Measurements from ENCODE around the gene DHX30. TPM values are rescaled to one million over a fixed set of nuclear protein-coding genes. Genes with fewer than 3 reads are reported as not detected.

DHX30 gene
- total RNA-seq, 2 donors from 2014 or later = 33.8 to 72.8 TPM

GRCh38 chr3:47799733-47800132 lies 3.2 kb upstream of the DHX30 start:
- no peak for TF ChIP-seq CTCF (IDR thresholded peaks at IDR 0.05)
- Histone ChIP-seq H3K4me1 (peaks cover 5% of the 10 kb centered on the region), H3K4me3 (no peak overlapping the region), H3K9me3 (no peaks in the 10 kb centered on the region), H3K27ac (no peak overlapping the region), H3K36me3 (no peaks in the 10 kb centered on the region), H3K9ac (ENCODE audit: low read depth in 2 of 2, low read length in 2 of 2) (no peak overlapping the region), H3K27me3 (no peaks in the 10 kb centered on the region)
- intact Hi-C loops (cut with DNase I) = no loop called here
- no peak for DNase-seq

GRCh38 chr3:47803480-47804025 lies 615 bp downstream of the DHX30 start:
- Histone ChIP-seq H3K36me3 (no peaks in the 10 kb centered on the region), H3K9ac (ENCODE audit: low read depth in 2 of 2, low read length in 2 of 2) (peak overlapping the region; percentile 72 to 78), H3K4me3 (peak overlapping the region; percentile 94), H3K27ac (peak overlapping the region; percentile 98), H3K9me3 (no peaks in the 10 kb centered on the region), H3K4me1 (peaks cover 5% of the 10 kb centered on the region), H3K27me3 (no peaks in the 10 kb centered on the region)
- intact Hi-C loops (cut with DNase I) = no loop called here
- DNase-seq = no peak
- TF ChIP-seq CTCF (IDR thresholded peaks at IDR 0.05) = no peak

- DNase-seq = no peak
- intact Hi-C loops (cut with DNase I) = no loop called here
- Histone ChIP-seq H3K4me1 (peaks cover 5% of the 10 kb centered on the region), H3K4me3 (no peak overlapping the region), H3K9me3 (no peaks in the 10 kb centered on the region), H3K27ac (no peak overlapping the region), H3K27me3 (no peaks in the 10 kb centered on the region), H3K36me3 (peaks cover 2% of the 10 kb centered on the region), H3K9ac (ENCODE audit: low read depth in 2 of 2, low read length in 2 of 2) (no peak overlapping the region)
- TF ChIP-seq CTCF (IDR thresholded peaks at IDR 0.05) = no peak
These were observed 1.6 kb downstream of the DHX30 start for GRCh38 chr3:47804577-47804976.

- Histone ChIP-seq H3K9me3 (no peaks in the 10 kb centered on the region), H3K27ac (no peak overlapping the region), H3K4me1 (no peaks in the 10 kb centered on the region), H3K9ac (ENCODE audit: low read depth in 2 of 2, low read length in 2 of 2) (no peak overlapping the region), H3K36me3 (peaks cover 8% of the 10 kb centered on the region), H3K27me3 (no peaks in the 10 kb centered on the region), H3K4me3 (no peak overlapping the region)
- TF ChIP-seq CTCF (IDR thresholded peaks at IDR 0.05) = no peak
- intact Hi-C loops (cut with DNase I) = no loop called here
- DNase-seq = no peak
These were observed 10.7 kb downstream of the DHX30 start for GRCh38 chr3:47813551-47814177.

GRCh38 chr3:47817609-47818008 lies 14.7 kb downstream of the DHX30 start:
- no peak for TF ChIP-seq CTCF (IDR thresholded peaks at IDR 0.05)
- Histone ChIP-seq H3K27me3 (no peaks in the 10 kb centered on the region), H3K4me3 (no peak overlapping the region), H3K4me1 (no peaks in the 10 kb centered on the region), H3K27ac (no peak overlapping the region), H3K9ac (ENCODE audit: low read depth in 2 of 2, low read length in 2 of 2) (no peak overlapping the region), H3K9me3 (no peaks in the 10 kb centered on the region), H3K36me3 (no peaks in the 10 kb centered on the region)
- intact Hi-C loops (cut with DNase I) = no loop called here
- no peak for DNase-seq
